Measurements from ENCODE around the gene MAGI2.
"Not testable (repeated sequence)": the region's sequence is repeated elsewhere in the genome, so short reads cannot be mapped to it uniquely, and the experiment has no call there.

The MAGI2 gene

GRCh38 chr7:79071187-79071586 is 382.3 kb downstream of the MAGI2 start:
- in situ Hi-C loops (cut with HindIII; ENCODE audit: low sequenced_read_pairs): not testable (repeated sequence)

- in situ Hi-C loops (cut with HindIII; ENCODE audit: low sequenced_read_pairs): no loop called here
Measured at GRCh38 chr7:79064187-79064823, 389.2 kb downstream of the MAGI2 start.

GRCh38 chr7:79063019-79063698 is 390.3 kb downstream of the MAGI2 start:
- in situ Hi-C loops (cut with HindIII; ENCODE audit: low sequenced_read_pairs): no loop called here

DNA sequence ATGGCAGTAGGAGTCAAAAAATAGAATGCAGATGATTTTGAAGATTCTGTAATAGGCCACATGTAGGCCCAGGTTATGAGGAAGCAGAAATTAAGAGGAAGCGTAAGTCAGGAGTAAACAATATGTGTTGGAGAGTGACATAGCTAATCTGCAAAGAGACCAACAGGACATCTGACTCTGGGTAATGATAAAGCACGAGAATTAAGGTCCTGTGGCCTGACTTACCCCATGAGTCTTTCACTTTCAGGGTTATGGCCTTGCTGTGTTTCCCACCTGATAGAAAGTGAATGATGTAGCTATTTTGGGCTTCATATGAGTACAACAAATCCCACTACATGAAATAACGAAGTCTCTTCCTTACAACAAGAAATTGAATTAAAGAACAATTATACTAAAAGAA is 393.0 kb downstream of the MAGI2 start:
- in situ Hi-C loops (cut with HindIII; ENCODE audit: low sequenced_read_pairs): no loop called here

GRCh38 chr7:79055722-79056415 is 397.6 kb downstream of the MAGI2 start:
- in situ Hi-C loops (cut with HindIII; ENCODE audit: low sequenced_read_pairs): no loop called here

DNA sequence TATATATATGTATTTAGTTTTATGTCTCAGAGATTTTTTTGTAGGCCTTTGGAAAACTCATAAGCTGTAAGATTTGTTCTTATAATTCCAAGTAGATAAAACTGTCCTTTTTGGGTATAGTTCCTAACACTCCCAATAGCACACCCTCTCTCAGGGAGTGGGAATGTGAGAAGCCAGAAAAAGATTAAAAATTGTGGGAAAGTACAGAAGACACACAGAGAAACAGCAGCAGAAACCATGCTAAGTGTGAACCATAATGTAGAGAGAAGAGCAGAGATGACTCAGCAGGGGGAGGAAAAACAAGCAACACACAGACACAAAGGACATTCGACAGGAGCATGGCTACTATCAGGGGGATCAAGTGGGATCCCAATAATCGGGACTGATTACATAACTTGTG is 401.6 kb downstream of the MAGI2 start:
- in situ Hi-C loops (cut with HindIII; ENCODE audit: low sequenced_read_pairs): no loop called here

DNA sequence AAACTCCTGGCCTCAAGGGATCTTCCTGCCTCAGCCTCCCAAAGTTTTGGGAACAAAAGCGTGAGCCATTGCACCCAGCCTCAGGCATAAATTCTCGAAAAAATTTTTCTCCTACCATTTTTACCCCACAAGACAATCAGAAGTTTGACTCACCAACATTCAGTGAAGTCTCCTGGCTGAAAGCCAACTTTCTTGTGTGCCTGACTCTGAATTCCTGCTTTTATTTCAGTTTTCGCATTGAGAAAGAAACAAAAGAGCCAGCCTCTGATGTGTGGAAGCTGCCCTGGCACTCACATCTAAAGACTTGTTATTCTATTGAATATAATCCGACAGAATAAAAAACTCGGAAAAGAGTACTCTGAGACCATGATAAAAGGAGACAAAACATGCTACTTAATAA is 402.9 kb downstream of the MAGI2 start:
- in situ Hi-C loops (cut with HindIII; ENCODE audit: low sequenced_read_pairs): no loop called here

DNA sequence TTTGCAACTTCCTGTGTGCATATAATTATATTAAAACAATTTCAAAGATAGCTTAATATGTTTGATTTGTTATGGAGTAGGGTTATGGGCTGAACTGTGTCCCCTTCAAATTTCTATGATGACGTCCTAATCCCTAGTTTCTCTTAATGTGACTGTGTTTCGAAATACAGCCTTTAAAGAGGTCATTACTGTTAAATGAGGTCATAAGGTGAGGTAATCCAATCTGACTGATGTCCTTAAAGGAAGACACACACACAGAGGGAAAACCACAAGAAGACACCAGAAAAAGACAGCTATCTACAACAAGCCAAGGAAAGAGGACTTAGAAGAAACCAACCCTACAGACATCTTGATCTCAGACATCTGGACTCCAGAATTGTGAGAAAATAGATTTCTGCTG is 407.4 kb downstream of the MAGI2 start:
- in situ Hi-C loops (cut with HindIII; ENCODE audit: low sequenced_read_pairs): no loop called here

GRCh38 chr7:79037001-79037400 is 416.5 kb downstream of the MAGI2 start:
- in situ Hi-C loops (cut with HindIII; ENCODE audit: low sequenced_read_pairs): no loop called here

- in situ Hi-C loops (cut with HindIII; ENCODE audit: low sequenced_read_pairs): no loop called here
Measured at GRCh38 chr7:79036356-79036755, 417.1 kb downstream of the MAGI2 start.

- in situ Hi-C loops (cut with HindIII; ENCODE audit: low sequenced_read_pairs): no loop called here
Measured at GRCh38 chr7:79035858-79036257, 417.6 kb downstream of the MAGI2 start.

DNA sequence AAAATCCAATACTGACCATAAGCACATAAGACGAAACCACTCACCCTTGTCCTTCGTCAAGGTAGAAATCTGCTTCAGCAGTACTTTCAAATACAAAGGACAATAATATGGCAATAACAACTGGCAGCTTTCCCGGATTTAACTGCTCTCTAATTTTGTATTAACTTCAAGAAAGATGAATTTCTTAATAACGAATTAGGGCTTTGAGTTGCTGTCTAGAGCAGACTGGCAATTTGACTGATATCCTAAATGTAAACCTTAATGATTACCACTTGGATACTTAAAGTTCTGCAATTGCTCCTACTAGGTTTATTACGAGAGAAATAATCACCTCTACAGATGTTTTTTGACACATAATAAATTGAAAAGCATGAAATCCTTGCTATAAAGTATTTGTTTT is 418.7 kb downstream of the MAGI2 start:
- in situ Hi-C loops (cut with HindIII; ENCODE audit: low sequenced_read_pairs): no loop called here

GRCh38 chr7:79019711-79020110 is 433.8 kb downstream of the MAGI2 start:
- in situ Hi-C loops (cut with HindIII; ENCODE audit: low sequenced_read_pairs): not testable (repeated sequence)

DNA sequence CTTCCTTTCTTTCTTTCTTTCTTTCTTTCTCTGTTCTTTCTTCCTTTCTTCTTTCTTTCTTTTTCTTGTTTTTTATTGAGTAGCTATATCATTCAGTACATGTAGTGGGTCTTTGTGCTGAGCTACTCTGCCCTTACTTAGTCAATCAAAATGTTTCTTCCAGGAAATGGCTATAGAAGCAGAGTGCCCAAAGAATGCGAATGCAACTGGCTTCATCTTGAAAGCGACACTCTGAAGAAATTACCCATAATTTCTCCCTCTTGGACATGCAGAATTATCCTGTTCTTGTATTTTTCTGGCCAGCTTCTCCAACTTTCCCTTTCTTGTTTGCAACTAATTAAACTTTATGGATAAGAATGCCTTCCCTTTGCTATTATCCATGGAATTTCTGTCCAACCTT is 441.5 kb downstream of the MAGI2 start:
- in situ Hi-C loops (cut with HindIII; ENCODE audit: low sequenced_read_pairs): no loop called here

- in situ Hi-C loops (cut with HindIII; ENCODE audit: low sequenced_read_pairs): no loop called here
Measured at GRCh38 chr7:79009647-79010046, 443.8 kb downstream of the MAGI2 start.

GRCh38 chr7:79008786-79009185 is 444.7 kb downstream of the MAGI2 start:
- in situ Hi-C loops (cut with HindIII; ENCODE audit: low sequenced_read_pairs): no loop called here

- in situ Hi-C loops (cut with HindIII; ENCODE audit: low sequenced_read_pairs): no loop called here
Measured at GRCh38 chr7:78996013-78996412, 457.5 kb downstream of the MAGI2 start.

- in situ Hi-C loops (cut with HindIII; ENCODE audit: low sequenced_read_pairs): no loop called here
Measured at GRCh38 chr7:78993341-78993740, 460.1 kb downstream of the MAGI2 start.

DNA sequence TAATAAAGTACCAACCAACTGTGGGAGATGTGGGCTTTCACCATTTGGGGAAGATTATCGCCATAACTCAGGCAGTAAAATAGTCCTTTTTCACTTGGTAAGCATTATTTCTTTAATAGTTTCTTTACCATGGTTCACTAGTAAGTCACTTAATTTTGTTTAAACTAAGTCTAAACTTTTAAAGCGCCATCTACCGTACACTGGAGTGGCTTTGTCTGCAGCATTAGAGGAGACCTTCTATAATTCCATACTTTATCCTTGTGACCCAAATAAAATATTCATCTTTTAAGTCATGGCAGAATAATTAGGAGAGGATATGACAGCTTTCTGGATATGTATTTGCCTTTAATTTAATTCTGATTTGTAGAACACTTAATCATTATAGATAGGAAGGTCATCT is 468.0 kb downstream of the MAGI2 start:
- in situ Hi-C loops (cut with HindIII; ENCODE audit: low sequenced_read_pairs): no loop called here

DNA sequence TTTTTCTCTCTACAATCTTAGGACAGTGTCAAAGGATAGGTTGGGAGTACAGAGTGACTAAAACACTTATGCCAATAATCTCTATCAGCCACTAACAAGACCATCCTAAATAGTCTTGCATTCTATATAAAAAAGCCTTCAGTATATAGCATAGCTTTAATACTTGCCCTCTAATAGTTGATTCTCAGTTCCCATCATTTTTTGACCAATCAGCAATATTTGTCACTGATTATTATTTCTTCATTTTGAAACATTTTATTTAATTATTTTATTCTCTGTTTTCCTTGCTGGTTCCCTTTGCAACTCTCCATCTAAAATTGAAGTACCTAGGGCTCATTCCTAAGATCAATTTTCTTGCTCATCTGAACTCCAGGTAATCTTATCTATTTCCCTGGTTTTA is 470.0 kb downstream of the MAGI2 start:
- in situ Hi-C loops (cut with HindIII; ENCODE audit: low sequenced_read_pairs): no loop called here

DNA sequence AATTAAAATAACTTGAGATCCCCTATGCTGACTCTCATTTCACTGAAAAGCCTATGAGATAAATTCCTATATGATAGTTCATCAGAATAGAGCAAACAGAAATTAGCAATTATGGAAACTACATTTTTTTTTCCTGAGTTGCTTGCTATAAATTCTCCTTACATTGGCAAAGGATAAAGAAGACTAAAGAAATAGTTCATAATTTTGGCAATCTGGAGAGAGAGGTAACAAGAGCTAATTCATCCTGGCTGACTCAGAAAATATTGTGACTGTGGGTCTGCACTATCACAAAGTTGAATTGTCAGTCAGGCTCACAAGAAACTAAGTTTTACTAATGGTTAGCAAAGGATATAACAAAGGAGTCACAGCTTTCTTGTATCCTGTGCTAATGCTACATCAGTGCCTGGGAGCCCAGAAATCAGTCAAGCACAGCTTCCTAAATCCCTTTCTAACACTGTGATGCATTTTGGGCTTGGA is 483.0 kb downstream of the MAGI2 start:
- in situ Hi-C loops (cut with HindIII; ENCODE audit: low sequenced_read_pairs): no loop called here

DNA sequence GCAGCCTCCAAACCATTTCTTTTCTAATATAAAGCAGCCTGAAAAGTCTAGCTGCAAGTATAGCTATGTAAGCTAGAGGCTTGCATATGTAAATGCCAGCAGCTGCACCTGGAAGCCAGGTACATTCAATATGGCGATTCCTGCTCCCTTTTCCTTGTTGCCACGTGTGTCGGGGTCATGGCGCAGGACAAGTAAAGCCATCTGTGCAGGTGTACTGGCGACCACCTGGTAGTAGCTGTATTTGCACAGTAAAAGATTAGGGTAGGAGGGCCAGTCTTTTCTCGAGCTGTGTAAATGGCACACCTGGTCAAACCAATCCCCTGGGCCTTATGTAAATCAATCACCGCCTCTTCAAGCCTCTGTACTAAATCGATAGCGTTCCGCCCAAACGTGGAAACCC is 484.5 kb downstream of the MAGI2 start:
- in situ Hi-C loops (cut with HindIII; ENCODE audit: low sequenced_read_pairs): no loop called here

Data from endothelial cell of hepatic sinusoid (primary cell).